IMR-90 (cell line): ENCODE data around the gene CCDC33. TPM values are rescaled to one million over a fixed set of nuclear protein-coding genes. Genes with fewer than 3 reads are reported as not detected.

Experiments
- ATAC-seq: fragments of 200-7000 bp; cut with Tn5 transposase; 2 replicates; pipeline ENCODE4 v1.9.1; 2020; ENCODE audit warnings: low read depth, mild to moderate bottlenecking, moderate library complexity
- BruUV-seq: library from RNA; stranded (reverse); fragments of 400-500 nt; replicated peaks from 2 replicates; lab custom pipeline; 2021; lab: Mats Ljungman, UMichigan
- CTCF ChIA-PET: fragments of 300-600 bp; formaldehyde crosslinking; extraction: SDS; loops from one replicate; lab custom pipeline; 2021; ENCODE audit warnings: antibody characterized with exemption; lab: Yijun Ruan, JAX
- POLR2A ChIA-PET: fragments of 300-600 bp; sonication (Branson Sonifier 250); formaldehyde crosslinking; loops from one replicate; lab custom pipeline; 2022; ENCODE audit warnings: antibody characterized with exemption; ENCODE audit not compliant: unreplicated experiment; lab: Charles Lee
- DNase-seq: peaks from one replicate; pipeline ENCODE4 v3.0.0; 2013
- H2AFZ ChIP-seq: replicated peaks from 2 replicates; pipeline ENCODE3; 2013; ENCODE audit warnings: low read length, mild to moderate bottlenecking; ENCODE audit not compliant: poor library complexity
- H2AK5ac ChIP-seq: 2 replicates; pipeline ENCODE4 v1.6.1; 2013; ENCODE audit warnings: low read depth, low read length, inconsistent platforms
- H2AK9ac ChIP-seq: replicated peaks from 2 replicates; pipeline ENCODE3; 2013; ENCODE audit warnings: mild to moderate bottlenecking, low read depth, low read length, moderate library complexity; ENCODE audit not compliant: poor library complexity
- H2BK120ac ChIP-seq: 2 replicates; pipeline ENCODE4 v1.6.1; 2013; ENCODE audit warnings: low read depth, low read length, inconsistent platforms
- H2BK15ac ChIP-seq: 3 replicates; pipeline ENCODE4 v1.6.1; 2013; ENCODE audit warnings: low read depth, low read length, inconsistent platforms
- H2BK20ac ChIP-seq: 2 replicates; pipeline ENCODE4 v1.6.1; 2013; ENCODE audit warnings: low read depth, mild to moderate bottlenecking, inconsistent platforms, low read length, moderate library complexity
- H2BK5ac ChIP-seq: 2 replicates; pipeline ENCODE4 v1.6.1; 2013; ENCODE audit warnings: mild to moderate bottlenecking, low read depth, low read length, inconsistent platforms; ENCODE audit not compliant: poor library complexity, severe bottlenecking
- H3K14ac ChIP-seq: replicated peaks from 2 replicates; pipeline ENCODE4 v1.6.1; 2013; ENCODE audit warnings: low read depth, low read length, inconsistent platforms
- H3K18ac ChIP-seq: 2 replicates; pipeline ENCODE4 v1.6.1; 2013; ENCODE audit warnings: low read depth, low read length, control low read depth
- H3K23ac ChIP-seq: 2 replicates; pipeline ENCODE4 v1.6.1; 2013; ENCODE audit warnings: low read depth, low read length, inconsistent platforms
- H3K27ac ChIP-seq: 2 replicates; pipeline ENCODE4 v1.5.1; 2013; ENCODE audit warnings: mild to moderate bottlenecking, control low read depth, low read length; ENCODE audit not compliant: insufficient read depth
- H3K27me3 ChIP-seq: 2 replicates; pipeline ENCODE4 v1.6.1; 2013; ENCODE audit warnings: low read length; ENCODE audit not compliant: control insufficient read depth, insufficient read depth
- H3K36me3 ChIP-seq: 2 replicates; pipeline ENCODE4 v1.6.1; 2013; ENCODE audit warnings: low read length, mixed read lengths; ENCODE audit not compliant: control insufficient read depth, insufficient read depth
- H3K4ac ChIP-seq: 2 replicates; pipeline ENCODE4 v1.6.1; 2013; ENCODE audit warnings: low read depth, low read length, inconsistent platforms
- H3K4me1 ChIP-seq: 2 replicates; pipeline ENCODE4 v1.6.1; 2013; ENCODE audit warnings: low read length, mixed read lengths; ENCODE audit not compliant: control insufficient read depth, insufficient read depth
- H3K4me2 ChIP-seq: 2 replicates; pipeline ENCODE4 v1.6.1; 2013; ENCODE audit warnings: low read depth, mild to moderate bottlenecking, control low read depth, low read length, moderate library complexity
- H3K4me3 ChIP-seq: 2 replicates; pipeline ENCODE4 v1.5.1; 2013; ENCODE audit warnings: low read depth, mild to moderate bottlenecking, control low read depth, low read length, moderate library complexity; ENCODE audit not compliant: insufficient read depth
- H3K56ac ChIP-seq: 2 replicates; pipeline ENCODE4 v1.6.1; 2013; ENCODE audit warnings: low read length, inconsistent platforms; ENCODE audit not compliant: insufficient read depth; ENCODE audit errors: extremely low read depth
- H3K79me1 ChIP-seq, 2 experiments: 2 replicates each; pipeline ENCODE4 v1.6.1; 2013; ENCODE audit warnings: low read length in 2 of 2, inconsistent platforms in 1 of 2, low read depth in 1 of 2
- H3K9ac ChIP-seq: 2 replicates; pipeline ENCODE4 v1.6.1; 2013; ENCODE audit warnings: low read depth, low read length, control low read depth
- H3K9me1 ChIP-seq: 2 replicates; pipeline ENCODE4 v1.6.1; 2013; ENCODE audit warnings: low read length, inconsistent platforms; ENCODE audit not compliant: insufficient read depth
- H3K9me3 ChIP-seq: 2 replicates; pipeline ENCODE4 v1.6.1; 2013; ENCODE audit warnings: low read length; ENCODE audit not compliant: control insufficient read depth, insufficient read depth
- H4K20me1 ChIP-seq: 2 replicates; pipeline ENCODE4 v1.6.1; 2013; ENCODE audit warnings: low read length, inconsistent platforms; ENCODE audit not compliant: insufficient read depth
- H4K5ac ChIP-seq: 2 replicates; pipeline ENCODE4 v1.6.1; 2013; ENCODE audit warnings: mild to moderate bottlenecking, low read depth, low read length, control low read depth
- H4K8ac ChIP-seq, 2 experiments: 2 replicates each; pipeline ENCODE4 v1.6.1; 2013; ENCODE audit warnings: low read depth in 2 of 2, low read length in 2 of 2, control low read depth in 1 of 2, inconsistent platforms in 1 of 2
- H4K91ac ChIP-seq: 2 replicates; pipeline ENCODE4 v1.6.1; 2013; ENCODE audit warnings: low read depth, low read length, inconsistent platforms; ENCODE audit not compliant: insufficient read depth
- BHLHE40 ChIP-seq: fragments of 150-350 bp; IDR thresholded peaks from 2 replicates; pipeline ENCODE4 v1.6.1; 2016; ENCODE audit warnings: mild to moderate bottlenecking, low read depth, low read length
- CEBPB ChIP-seq: IDR thresholded peaks from 2 replicates; pipeline ENCODE4 v1.6.1; 2012; ENCODE audit warnings: low read depth, low read length, improper control_type of control experiment
- CHD1 ChIP-seq: IDR thresholded peaks from 2 replicates; pipeline ENCODE4 v1.6.1; 2012; ENCODE audit warnings: low read depth, low read length, improper control_type of control experiment
- FOS ChIP-seq: fragments of 150-350 bp; IDR thresholded peaks from 2 replicates; pipeline ENCODE4 v1.6.1; 2016; ENCODE audit warnings: low read depth, low read length
- MAFK ChIP-seq: IDR thresholded peaks from 2 replicates; pipeline ENCODE4 v1.6.1; 2012; ENCODE audit warnings: low read depth, low read length, improper control_type of control experiment
- MAZ ChIP-seq: IDR thresholded peaks from 2 replicates; pipeline ENCODE4 v1.6.1; 2012; ENCODE audit warnings: low read depth, mild to moderate bottlenecking, low read length, improper control_type of control experiment, moderate library complexity, borderline replicate concordance
- MXI1 ChIP-seq: IDR thresholded peaks from 2 replicates; pipeline ENCODE4 v1.6.1; 2012; ENCODE audit warnings: low read depth, mild to moderate bottlenecking, low read length, moderate library complexity, borderline replicate concordance
- NFE2L2 ChIP-seq: fragments of 150-350 bp; IDR thresholded peaks from 2 replicates; pipeline ENCODE4 v1.6.1; 2016; ENCODE audit warnings: low read depth, mild to moderate bottlenecking, low read length
- POLR2A ChIP-seq: IDR thresholded peaks from 2 replicates; pipeline ENCODE4 v1.6.1; 2012; ENCODE audit warnings: mild to moderate bottlenecking, low read depth, low read length
- RAD21 ChIP-seq: IDR thresholded peaks from 2 replicates; pipeline ENCODE4 v1.6.1; 2012; ENCODE audit warnings: low read length, improper control_type of control experiment
- RCOR1 ChIP-seq: IDR thresholded peaks from 2 replicates; pipeline ENCODE4 v1.6.1; 2012; ENCODE audit warnings: mild to moderate bottlenecking, low read length, improper control_type of control experiment; ENCODE audit not compliant: insufficient replicate concordance
- RFX5 ChIP-seq: IDR thresholded peaks from 2 replicates; pipeline ENCODE4 v1.8.0; 2012; ENCODE audit warnings: low read depth, mild to moderate bottlenecking, low read length, moderate library complexity
- SMC3 ChIP-seq: fragments of 150-350 bp; IDR thresholded peaks from 2 replicates; pipeline ENCODE4 v1.6.1; 2016; ENCODE audit warnings: low read depth, mild to moderate bottlenecking, antibody characterized with exemption, low read length, moderate library complexity
- WGBS, 2 experiments: methylation state at CpG; one replicate each; pipeline versions ENCODE4 v1.1.5 to v1.1.7; 2013; ENCODE audit warnings: missing lambda C conversion rate in 2 of 2; ENCODE audit not compliant: insufficient read length in 1 of 2; ENCODE audit errors: extremely low coverage in 2 of 2; 5-methylcytosine and 5-hydroxymethylcytosine counted together
- dilution Hi-C: fragments of 300-500 bp; cut with HindIII; formaldehyde crosslinking; loops from one replicate; pipeline ENCODE4 v1.14.3; 2018; ENCODE audit warnings: low sequenced_read_pairs; ENCODE audit not compliant: unreplicated experiment
- in situ Hi-C: fragments of 300-500 bp; cut with MboI; formaldehyde crosslinking; loops from 3 replicates; pipeline ENCODE4 v1.14.3; 2019; ENCODE audit warnings: low sequenced_read_pairs, inconsistent platforms, mixed read lengths
- intact Hi-C: fragments of 100-400 bp; cut with micrococcal nuclease; formaldehyde crosslinking; loops from 2 replicates; pipeline ENCODE4 v1.10.0; 2022
- polyA plus RNA-seq, 3 experiments: library from polyadenylated mRNA; depleted of rRNA; stranded (reverse); fragments of >200 nt; gene quantifications; 2 replicates each; pipeline ENCODE4 v1.2.3, GENCODE V29; 2012; ENCODE audit warnings: low replicate concordance in 1 of 3
- total RNA-seq: library from RNA; depleted of rRNA; stranded (reverse); fragments of >200 nt; gene quantifications from 2 replicates; pipeline ENCODE4 v1.2.3, GENCODE V29; 2012
- TF ChIP-seq, protein P1 (sequence below): fragments of 150-350 bp; IDR thresholded peaks from 2 replicates; pipeline ENCODE4 v1.6.1; 2017; ENCODE audit warnings: mild to moderate bottlenecking, antibody characterized with exemption, low read length, low read depth
- TF ChIP-seq, protein P2 (sequence below): conservative IDR thresholded peaks from 2 replicates; pipeline ENCODE4 v1.5.1; 2012; ENCODE audit warnings: mild to moderate bottlenecking, low read depth, low read length, improper control_type of control experiment

CCDC33 gene
- total and polyA plus RNA-seq, 2 of the 4 experiments (the other 2 are of a cell fraction), result not detected

DNA sequence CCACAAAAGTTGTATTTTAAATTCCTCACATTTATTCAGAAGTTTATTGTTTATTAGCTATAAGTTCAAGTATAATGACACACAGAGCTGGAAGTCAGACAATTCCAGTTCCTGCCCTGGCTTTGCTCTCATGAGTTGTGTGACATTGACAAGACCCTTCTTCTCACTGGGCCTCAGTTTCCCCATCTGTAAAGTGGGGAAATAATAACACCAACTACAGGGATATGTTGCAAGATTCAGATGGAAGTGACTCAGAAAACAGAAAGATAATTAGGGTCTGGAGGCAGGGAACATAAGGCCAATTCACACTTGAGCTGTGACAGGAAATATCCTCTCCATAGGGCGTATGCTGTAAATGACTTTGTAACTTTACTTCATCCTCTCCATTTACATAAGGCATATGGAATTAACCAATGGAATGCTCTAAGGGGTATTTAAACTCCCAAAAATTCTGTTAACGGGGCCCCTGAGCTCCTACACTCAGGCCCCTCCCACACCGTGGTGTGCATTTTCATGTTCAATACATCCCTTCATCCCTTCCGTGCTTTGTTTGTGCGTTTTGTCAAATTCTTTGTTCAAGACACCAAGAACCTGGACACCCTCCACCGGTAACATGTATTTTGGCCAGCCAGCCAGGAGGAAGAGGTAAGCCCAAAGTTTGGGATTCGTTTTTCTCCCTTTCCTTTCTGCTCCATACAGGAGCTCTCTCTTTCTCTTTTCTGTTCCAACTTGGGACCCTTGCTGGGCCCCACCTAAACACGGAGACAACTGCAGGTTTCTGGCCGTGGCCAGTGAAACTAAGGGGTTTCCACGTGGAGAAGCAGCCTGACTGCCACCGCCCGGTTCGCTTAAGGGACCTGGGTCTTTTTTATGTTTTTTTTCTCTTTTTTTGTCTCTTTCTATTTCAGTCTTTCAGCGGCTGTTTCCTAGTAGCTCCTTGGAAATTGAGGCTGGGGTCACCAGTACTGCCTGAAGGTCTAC, 114.5 kb downstream of the CCDC33 start:
- Histone ChIP-seq H2AK5ac (no peak overlapping the region), H3K79me1 (no peaks in the 10 kb centered on the region), H2AK9ac (no peak overlapping the region), H4K91ac (no peak overlapping the region), H2BK20ac (no peak overlapping the region), H3K27me3 (peaks cover 31% of the 10 kb centered on the region), H3K9me3 (peaks cover 2% of the 10 kb centered on the region; the same call in 1 of the 2 replicates), H3K36me3 (no peaks in the 10 kb centered on the region), H2BK15ac (no peak overlapping the region), H3K56ac (no peak overlapping the region), H3K18ac (no peak overlapping the region), H2BK120ac (no peak overlapping the region), H2BK5ac (no peak overlapping the region), H4K20me1 (no peaks in the 10 kb centered on the region), H3K4me1 (no peaks in the 10 kb centered on the region), H3K9ac (no peak overlapping the region), H2AFZ (no peak overlapping the region), H3K4me3 (no peak overlapping the region), H4K8ac (no peak overlapping the region), H3K14ac (no peak overlapping the region), H4K5ac (no peak overlapping the region), H3K23ac (no peak overlapping the region), H3K4ac (no peak overlapping the region), H3K9me1 (no peaks in the 10 kb centered on the region), H3K4me2 (no peak overlapping the region), H3K27ac (no peak overlapping the region)
- dilution Hi-C loops (no loop called here), intact Hi-C loops (no loop called here), in situ Hi-C loops (no loop called here)
- WGBS, 2 experiments, result 72% methylated on average over 3 of the region's 14 CpGs; no CpG with 5 or more reads in 1 of the 2 experiments
- ATAC-seq (no peak), DNase-seq (no peak)
- ChIA-PET CTCF (interaction anchor here (0.7 to 1.0 kb wide), 2 partner anchors 10 kb away, joined by 3 to 4 read pairs; no protein-coding TSS in a partner anchor), POLR2A (no interaction called here)
- BruUV-seq, result no TSS peak
- TF ChIP-seq NFE2L2, result no peak
- TF ChIP-seq, protein P1, sequence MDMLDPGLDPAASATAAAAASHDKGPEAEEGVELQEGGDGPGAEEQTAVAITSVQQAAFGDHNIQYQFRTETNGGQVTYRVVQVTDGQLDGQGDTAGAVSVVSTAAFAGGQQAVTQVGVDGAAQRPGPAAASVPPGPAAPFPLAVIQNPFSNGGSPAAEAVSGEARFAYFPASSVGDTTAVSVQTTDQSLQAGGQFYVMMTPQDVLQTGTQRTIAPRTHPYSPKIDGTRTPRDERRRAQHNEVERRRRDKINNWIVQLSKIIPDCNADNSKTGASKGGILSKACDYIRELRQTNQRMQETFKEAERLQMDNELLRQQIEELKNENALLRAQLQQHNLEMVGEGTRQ, result no peak
- no peak for TF ChIP-seq RFX5
- no peak for TF ChIP-seq RAD21
- no peak for TF ChIP-seq RCOR1
- TF ChIP-seq, protein P2, sequence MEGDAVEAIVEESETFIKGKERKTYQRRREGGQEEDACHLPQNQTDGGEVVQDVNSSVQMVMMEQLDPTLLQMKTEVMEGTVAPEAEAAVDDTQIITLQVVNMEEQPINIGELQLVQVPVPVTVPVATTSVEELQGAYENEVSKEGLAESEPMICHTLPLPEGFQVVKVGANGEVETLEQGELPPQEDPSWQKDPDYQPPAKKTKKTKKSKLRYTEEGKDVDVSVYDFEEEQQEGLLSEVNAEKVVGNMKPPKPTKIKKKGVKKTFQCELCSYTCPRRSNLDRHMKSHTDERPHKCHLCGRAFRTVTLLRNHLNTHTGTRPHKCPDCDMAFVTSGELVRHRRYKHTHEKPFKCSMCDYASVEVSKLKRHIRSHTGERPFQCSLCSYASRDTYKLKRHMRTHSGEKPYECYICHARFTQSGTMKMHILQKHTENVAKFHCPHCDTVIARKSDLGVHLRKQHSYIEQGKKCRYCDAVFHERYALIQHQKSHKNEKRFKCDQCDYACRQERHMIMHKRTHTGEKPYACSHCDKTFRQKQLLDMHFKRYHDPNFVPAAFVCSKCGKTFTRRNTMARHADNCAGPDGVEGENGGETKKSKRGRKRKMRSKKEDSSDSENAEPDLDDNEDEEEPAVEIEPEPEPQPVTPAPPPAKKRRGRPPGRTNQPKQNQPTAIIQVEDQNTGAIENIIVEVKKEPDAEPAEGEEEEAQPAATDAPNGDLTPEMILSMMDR, result no peak
- TF ChIP-seq BHLHE40, result no peak
- no peak for TF ChIP-seq CHD1
- no peak for TF ChIP-seq MAFK
- no peak for TF ChIP-seq FOS
- no peak for TF ChIP-seq MXI1
- no peak for TF ChIP-seq POLR2A
- TF ChIP-seq SMC3, result no peak
- TF ChIP-seq CEBPB, result no peak
- no peak for TF ChIP-seq MAZ
